H9 (cell line): ENCODE data around the gene INSIG1. TPM values are rescaled to one million over a fixed set of nuclear protein-coding genes. Genes with fewer than 3 reads are reported as not detected.

ENCODE experiments used
- DNase-seq: peaks from one replicate; pipeline ENCODE4 v3.0.0-alpha.2; 2017
- H2AFZ ChIP-seq: one replicate; pipeline ENCODE4 v1.6.1; 2013; ENCODE audit warnings: mild to moderate bottlenecking, low read length, control low read depth, moderate library complexity
- H2AK5ac ChIP-seq: 2 replicates; pipeline ENCODE4 v1.6.1; 2013; ENCODE audit warnings: low read length, control low read depth, mixed read lengths; ENCODE audit not compliant: insufficient read length
- H2BK120ac ChIP-seq: one replicate; pipeline ENCODE4 v1.6.1; 2013; ENCODE audit warnings: low read depth, mild to moderate bottlenecking, low read length, control low read depth, inconsistent platforms; ENCODE audit not compliant: poor library complexity, severe bottlenecking
- H2BK12ac ChIP-seq: 2 replicates; pipeline ENCODE4 v1.6.1; 2013; ENCODE audit warnings: low read length, control low read depth, mixed read lengths, low read depth; ENCODE audit not compliant: insufficient read length
- H2BK15ac ChIP-seq: 2 replicates; pipeline ENCODE4 v1.6.1; 2013; ENCODE audit warnings: low read depth, low read length, control low read depth
- H2BK20ac ChIP-seq: one replicate; pipeline ENCODE4 v1.6.1; 2013; ENCODE audit warnings: low read depth, mild to moderate bottlenecking, low read length, control low read depth, inconsistent platforms; ENCODE audit not compliant: poor library complexity, severe bottlenecking
- H2BK5ac ChIP-seq: 2 replicates; pipeline ENCODE4 v1.6.1; 2013; ENCODE audit warnings: low read length, control low read depth, mixed read lengths; ENCODE audit not compliant: insufficient read length
- H3K14ac ChIP-seq: 2 replicates; pipeline ENCODE4 v1.6.1; 2013; ENCODE audit warnings: low read length, control low read depth; ENCODE audit not compliant: insufficient read depth
- H3K18ac ChIP-seq: 2 replicates; pipeline ENCODE4 v1.6.1; 2013; ENCODE audit warnings: low read depth, mild to moderate bottlenecking, mixed read lengths, low read length, control low read depth; ENCODE audit not compliant: insufficient read length
- H3K23ac ChIP-seq: 2 replicates; pipeline ENCODE4 v1.6.1; 2013; ENCODE audit warnings: low read length, control low read depth, mixed read lengths, low read depth; ENCODE audit not compliant: insufficient read length
- H3K23me2 ChIP-seq: 2 replicates; pipeline ENCODE4 v1.6.1; 2013; ENCODE audit warnings: low read depth, mild to moderate bottlenecking, mixed read lengths, low read length, control low read depth; ENCODE audit not compliant: insufficient read length, poor library complexity, severe bottlenecking
- H3K27ac ChIP-seq: 2 replicates; pipeline ENCODE4 v1.5.1; 2013; ENCODE audit warnings: low read length, control low read depth, mixed read lengths, low read depth; ENCODE audit not compliant: insufficient read length
- H3K27me3 ChIP-seq: 2 replicates; pipeline ENCODE4 v1.6.1; 2013; ENCODE audit warnings: low read length, control low read depth, inconsistent platforms; ENCODE audit not compliant: insufficient read depth
- H3K4ac ChIP-seq: 2 replicates; pipeline ENCODE4 v1.6.1; 2013; ENCODE audit warnings: low read depth, mild to moderate bottlenecking, control low read depth, inconsistent platforms, low read length, moderate library complexity
- H3K4me1 ChIP-seq: 2 replicates; pipeline ENCODE4 v1.6.1; 2013; ENCODE audit warnings: low read length, control low read depth, inconsistent platforms; ENCODE audit not compliant: insufficient read depth
- H3K4me2 ChIP-seq: 2 replicates; pipeline ENCODE4 v1.6.1; 2013; ENCODE audit warnings: low read length, control low read depth, mixed read lengths; ENCODE audit not compliant: insufficient read length, insufficient read depth
- H3K56ac ChIP-seq: 2 replicates; pipeline ENCODE4 v1.6.1; 2013; ENCODE audit warnings: low read depth, mild to moderate bottlenecking, mixed read lengths, low read length, control low read depth; ENCODE audit not compliant: insufficient read length
- H3K79me1 ChIP-seq: 2 replicates; pipeline ENCODE4 v1.6.1; 2013; ENCODE audit warnings: low read depth, mild to moderate bottlenecking, moderate library complexity, low read length, control low read depth, inconsistent platforms; ENCODE audit not compliant: insufficient read depth, poor library complexity, severe bottlenecking
- H3K79me2 ChIP-seq: 2 replicates; pipeline ENCODE4 v1.6.1; 2013; ENCODE audit warnings: low read length, control low read depth, inconsistent platforms; ENCODE audit not compliant: insufficient read depth
- H3K9ac ChIP-seq: 2 replicates; pipeline ENCODE4 v1.6.1; 2013; ENCODE audit warnings: low read length, control low read depth, mixed read lengths; ENCODE audit not compliant: insufficient read length; ENCODE audit errors: extremely low read depth
- H3K9me3 ChIP-seq: one replicate; pipeline ENCODE4 v1.6.1; 2013; ENCODE audit warnings: low read depth, low read length, inconsistent platforms; ENCODE audit not compliant: control insufficient read depth
- H3T11ph ChIP-seq: one replicate; pipeline ENCODE4 v1.6.1; 2013; ENCODE audit warnings: mild to moderate bottlenecking, low read length, control low read depth, inconsistent platforms
- H4K20me1 ChIP-seq: one replicate; pipeline ENCODE4 v1.6.1; 2013; ENCODE audit not compliant: control insufficient read depth, insufficient read length, insufficient read depth
- H4K5ac ChIP-seq: 2 replicates; pipeline ENCODE4 v1.6.1; 2013; ENCODE audit warnings: low read depth, mild to moderate bottlenecking, mixed read lengths, low read length, control low read depth; ENCODE audit not compliant: insufficient read length
- H4K8ac ChIP-seq: replicated peaks from 2 replicates; pipeline ENCODE4 v1.6.1; 2013; ENCODE audit warnings: low read length, control low read depth, mixed read lengths, low read depth; ENCODE audit not compliant: insufficient read length
- H4K91ac ChIP-seq: 2 replicates; pipeline ENCODE4 v1.6.1; 2013; ENCODE audit warnings: low read depth, mild to moderate bottlenecking, moderate library complexity, mixed read lengths, low read length, control low read depth; ENCODE audit not compliant: insufficient read length
- H3K27ac Mint-ChIP-seq, 3 experiments: 2 replicates in 2 of 3; 3 replicates in 1 of 3; pipeline ENCODE4 v1.8.0; 2020 to 2021; ENCODE audit warnings: mixed read lengths in 3 of 3, mild to moderate bottlenecking in 1 of 3, moderate library complexity in 1 of 3
- H3K27me3 Mint-ChIP-seq: 2 replicates; pipeline ENCODE4 v1.8.0; 2021; ENCODE audit warnings: low read depth, mild to moderate bottlenecking, moderate library complexity, mixed read lengths
- H3K36me3 Mint-ChIP-seq, 3 experiments: 2 replicates in 2 of 3; 3 replicates in 1 of 3; pipeline ENCODE4 v1.8.0; 2020 to 2021; ENCODE audit warnings: low read depth in 3 of 3, mixed read lengths in 3 of 3; ENCODE audit not compliant: insufficient read depth in 1 of 3
- H3K4me1 Mint-ChIP-seq, 2 experiments: 2 replicates each; pipeline ENCODE4 v1.8.0; 2020; ENCODE audit warnings: mixed read lengths in 2 of 2
- H3K4me3 Mint-ChIP-seq, 2 experiments: 2 replicates in 1 of 2; 3 replicates in 1 of 2; pipeline ENCODE4 v1.8.0; 2020 to 2021; ENCODE audit warnings: mild to moderate bottlenecking in 2 of 2, mixed read lengths in 2 of 2, moderate library complexity in 1 of 2
- H3K9me3 Mint-ChIP-seq, 2 experiments: 2 replicates in 1 of 2; 3 replicates in 1 of 2; pipeline ENCODE4 v1.8.0; 2020; ENCODE audit warnings: mild to moderate bottlenecking in 2 of 2, mixed read lengths in 2 of 2, moderate library complexity in 1 of 2
- CTCF ChIP-seq: fragments of 200-600 bp; sonication (generic); conservative IDR thresholded peaks from 3 replicates; pipeline ENCODE4 v1.8.0; 2021; ENCODE audit warnings: antibody characterized with exemption, mild to moderate bottlenecking
- WGBS: extraction: QIAGEN DNeasy Blood & Tissue Kit; methylation state at CpG from one replicate; pipeline ENCODE4 v1.1.7; 2013; ENCODE audit warnings: missing lambda C conversion rate, low lambda C conversion rate, mixed read lengths; ENCODE audit not compliant: insufficient read length; ENCODE audit errors: extremely low coverage; 5-methylcytosine and 5-hydroxymethylcytosine counted together
- total RNA-seq: library from RNA; stranded (reverse); gene quantifications from 2 replicates; pipeline ENCODE4 v1.2.1, GENCODE V29; 2021

The INSIG1 gene
- total RNA-seq, 1 experiment from 2014 or later = 23.3 TPM

DNA sequence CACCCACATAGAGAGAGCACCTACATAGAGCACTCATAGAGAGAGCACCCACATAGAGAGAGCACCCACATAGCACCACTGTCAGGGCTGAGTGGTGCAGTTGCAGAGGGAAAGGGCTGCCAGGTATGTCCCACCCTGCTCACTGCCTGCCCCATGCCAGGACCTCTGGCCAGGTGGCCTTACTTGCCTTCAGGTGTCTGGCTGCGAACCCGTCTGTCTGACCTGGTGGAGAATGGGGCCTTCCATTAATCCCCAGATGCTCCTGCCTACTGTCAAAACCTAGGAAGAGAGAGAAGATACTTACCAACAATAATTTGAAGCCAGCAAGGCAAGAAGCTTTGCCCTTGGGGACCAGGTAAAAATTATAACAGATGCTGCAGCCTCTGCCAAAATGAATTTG is 51.1 kb downstream of the INSIG1 start:
- Histone ChIP-seq H2AK5ac (no peak overlapping the region), H3T11ph (no peak overlapping the region), H3K23ac (no peak overlapping the region), H2BK5ac (no peak overlapping the region), H3K56ac (no peak overlapping the region), H2BK120ac (no peak overlapping the region), H2BK15ac (no peak overlapping the region), H4K20me1 (no peaks in the 10 kb centered on the region), H3K9me3 (no peaks in the 10 kb centered on the region), H4K91ac (no peak overlapping the region), H3K9ac (no peak overlapping the region), H3K18ac (no peak overlapping the region), H3K4ac (no peak overlapping the region), H3K79me1 (no peaks in the 10 kb centered on the region), H3K27me3 (peaks cover 5% of the 10 kb centered on the region), H3K27ac (no peak overlapping the region), H3K79me2 (no peaks in the 10 kb centered on the region), H3K4me2 (no peak overlapping the region), H3K4me1 (no peaks in the 10 kb centered on the region), H2BK12ac (no peak overlapping the region), H3K14ac (no peak overlapping the region), H2BK20ac (no peak overlapping the region), H4K8ac (no peak overlapping the region), H2AFZ (no peak overlapping the region), H3K23me2 (no peaks in the 10 kb centered on the region), H4K5ac (no peak overlapping the region)
- Mint-ChIP-seq H3K4me3 (no peak overlapping the region), H3K27ac (no peak overlapping the region), H3K27me3 (peaks cover 42% of the 10 kb centered on the region), H3K4me1 (peaks cover 3 to 4% of the 10 kb centered on the region in 2 experiments), H3K9me3 (peaks cover 0 to 3% of the 10 kb centered on the region in 2 experiments; a peak in 2 of 5 replicates), H3K36me3 (peaks cover 0 to 2% (median 0%) of the 10 kb centered on the region in 3 experiments; a peak in 3 of 7 replicates)
- no peak for TF ChIP-seq CTCF
- no CpG with 5 or more reads among the region's 2 CpGs for WGBS
- DNase-seq = no peak
